GDM1 (cell line): Measurements from ENCODE around the gene CEP164.

Experiments used
- DNase-seq: peaks from one replicate; lab custom pipeline; 2025; lab: John Stamatoyannopoulos, UW

CEP164 gene

GRCh38 chr11:117421041-117421440, 93.4 kb downstream of the CEP164 start:
- DNase-seq, result no peak

GRCh38 chr11:117421476-117421875, 93.8 kb downstream of the CEP164 start:
- DNase-seq, result no peak

- no peak for DNase-seq
These were observed 95.5 kb downstream of the CEP164 start for GRCh38 chr11:117423046-117423575.

DNA sequence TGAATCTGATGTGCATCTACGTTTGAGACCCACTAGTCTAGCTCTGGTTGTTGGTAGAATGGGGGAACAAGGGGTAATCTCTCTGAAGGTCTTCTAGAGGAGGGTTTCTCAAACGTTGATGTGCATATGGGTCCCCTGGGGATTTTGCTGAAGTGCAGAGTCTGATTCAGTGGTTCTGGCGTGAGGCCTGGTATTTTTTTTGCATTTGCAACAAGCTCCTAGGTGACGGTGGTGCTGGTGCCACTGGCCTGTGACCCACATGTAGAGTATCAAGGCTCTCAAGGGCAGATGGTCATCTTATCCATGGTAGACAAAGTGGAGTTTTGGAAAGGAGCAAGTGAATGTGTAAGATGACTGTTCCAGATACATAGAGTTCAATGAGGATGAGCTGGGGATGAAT, 97.1 kb downstream of the CEP164 start:
- DNase-seq, result no peak

- no peak for DNase-seq
These were observed 98.1 kb downstream of the CEP164 start for GRCh38 chr11:117425679-117426296.

DNA sequence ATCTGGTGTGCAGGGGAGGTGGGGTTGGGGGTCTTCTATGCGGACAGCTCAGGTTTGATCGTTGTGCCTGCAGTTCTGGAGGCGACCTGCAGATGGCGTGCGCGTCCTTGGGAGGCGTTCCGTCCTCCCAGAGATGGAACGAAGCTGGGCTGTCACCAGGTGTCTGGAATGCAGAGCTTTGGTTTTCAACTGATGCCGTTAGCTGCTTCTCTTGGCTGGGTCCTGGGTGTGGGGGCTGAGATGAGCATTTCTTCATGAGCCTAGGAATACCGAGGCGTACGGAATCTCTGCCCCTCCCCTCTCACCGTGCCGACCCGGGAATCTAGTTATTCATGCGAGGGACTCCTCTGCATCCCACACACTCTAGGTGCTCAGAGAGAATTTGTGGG, 98.6 kb downstream of the CEP164 start:
- DNase-seq, result peak; percentile 38

- no peak for DNase-seq
These were observed 99.3 kb downstream of the CEP164 start for GRCh38 chr11:117426941-117427340.

DNA sequence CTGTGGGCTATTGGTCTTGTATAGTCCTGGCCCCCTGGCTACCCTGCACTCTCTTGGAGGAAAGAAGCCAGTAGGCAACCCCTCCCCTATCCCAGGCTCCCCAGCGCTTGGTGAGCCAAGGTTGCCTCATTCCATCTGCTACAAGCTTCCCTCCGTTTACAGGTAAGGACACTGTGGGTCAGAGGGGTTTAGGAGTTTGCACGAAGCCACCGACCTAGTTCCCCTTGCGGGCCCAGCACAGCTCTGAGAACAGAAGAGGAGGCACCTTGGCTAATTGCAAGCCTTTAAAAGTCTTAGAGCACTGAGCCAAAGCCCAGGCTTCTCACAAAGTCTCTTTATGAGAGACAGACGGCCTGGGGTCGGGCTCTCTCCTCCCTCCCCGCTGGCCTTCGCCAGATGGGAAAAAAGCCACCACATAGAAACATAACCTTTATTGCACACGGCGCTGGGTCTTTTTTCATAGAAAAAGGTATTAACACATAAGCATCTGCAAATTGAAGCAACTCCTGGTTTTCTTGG, 99.8 kb downstream of the CEP164 start:
- DNase-seq, result no peak

GRCh38 chr11:117428186-117428855, 100.7 kb downstream of the CEP164 start:
- DNase-seq, result no peak

- no peak for DNase-seq
These were observed 101.2 kb downstream of the CEP164 start for GRCh38 chr11:117428856-117429229.

GRCh38 chr11:117430293-117430955, 102.8 kb downstream of the CEP164 start:
- DNase-seq, result no peak

- DNase-seq, result no peak
These were observed 103.8 kb downstream of the CEP164 start for GRCh38 chr11:117431436-117431835.

DNA sequence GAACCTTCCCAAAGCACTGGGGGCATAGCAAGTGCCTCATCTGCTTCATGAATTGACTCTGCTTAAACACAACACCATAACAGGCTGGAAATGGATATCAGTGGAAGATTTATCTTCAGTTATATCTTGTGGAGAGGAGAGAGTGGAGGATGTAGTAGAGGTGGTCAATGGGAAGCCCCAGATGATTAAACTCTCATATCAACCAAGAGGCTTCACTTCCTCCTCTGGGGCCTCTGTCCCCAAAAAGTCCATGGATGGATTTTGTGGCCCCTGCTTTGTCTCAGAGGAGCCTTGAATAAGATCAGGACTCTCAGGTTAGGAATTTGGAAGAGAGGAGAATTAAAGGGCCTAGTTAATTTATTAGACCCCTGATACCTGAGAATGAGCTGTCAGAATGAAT, 106.1 kb downstream of the CEP164 start:
- no peak for DNase-seq

GRCh38 chr11:117434481-117434880, 106.8 kb downstream of the CEP164 start:
- no peak for DNase-seq

DNA sequence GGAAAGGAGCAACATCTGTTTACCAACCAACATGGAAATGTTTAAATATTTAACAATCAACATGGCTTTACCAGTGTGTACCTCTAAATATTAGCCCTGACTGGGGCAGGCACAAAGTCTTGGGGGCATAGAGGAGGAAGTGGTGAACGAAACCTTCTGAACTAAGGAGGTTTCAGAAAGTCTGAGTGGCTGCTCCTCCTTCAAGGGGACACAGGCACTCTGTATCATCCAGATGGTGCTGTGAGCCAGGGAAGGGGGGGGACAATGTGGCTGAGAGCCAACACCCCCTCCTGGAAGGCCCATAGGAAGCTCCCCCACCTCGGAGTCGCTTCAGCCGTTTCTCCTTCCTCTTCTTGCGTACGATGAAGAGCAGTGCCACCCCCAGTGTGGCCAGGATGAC, 107.7 kb downstream of the CEP164 start:
- no peak for DNase-seq

- no peak for DNase-seq
These were observed 109.6 kb downstream of the CEP164 start for GRCh38 chr11:117437041-117437790.

DNA sequence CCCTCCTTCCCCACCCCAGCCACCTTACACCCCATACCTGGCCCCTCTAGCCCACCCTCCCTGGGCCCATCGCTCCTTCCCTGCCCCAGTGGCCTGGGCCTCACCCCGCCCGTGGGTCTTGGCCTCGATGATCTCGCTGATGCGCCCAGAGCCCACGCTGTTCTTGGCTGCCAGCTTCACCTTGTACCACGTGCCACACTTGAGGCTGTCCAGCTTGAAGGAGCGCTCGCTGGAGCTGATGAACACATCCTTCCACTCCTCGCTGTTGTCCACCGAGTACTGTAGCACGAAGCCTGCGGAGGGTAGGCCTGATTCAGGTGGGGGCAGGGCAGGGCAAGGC, 110.1 kb downstream of the CEP164 start:
- DNase-seq, result no peak

DNA sequence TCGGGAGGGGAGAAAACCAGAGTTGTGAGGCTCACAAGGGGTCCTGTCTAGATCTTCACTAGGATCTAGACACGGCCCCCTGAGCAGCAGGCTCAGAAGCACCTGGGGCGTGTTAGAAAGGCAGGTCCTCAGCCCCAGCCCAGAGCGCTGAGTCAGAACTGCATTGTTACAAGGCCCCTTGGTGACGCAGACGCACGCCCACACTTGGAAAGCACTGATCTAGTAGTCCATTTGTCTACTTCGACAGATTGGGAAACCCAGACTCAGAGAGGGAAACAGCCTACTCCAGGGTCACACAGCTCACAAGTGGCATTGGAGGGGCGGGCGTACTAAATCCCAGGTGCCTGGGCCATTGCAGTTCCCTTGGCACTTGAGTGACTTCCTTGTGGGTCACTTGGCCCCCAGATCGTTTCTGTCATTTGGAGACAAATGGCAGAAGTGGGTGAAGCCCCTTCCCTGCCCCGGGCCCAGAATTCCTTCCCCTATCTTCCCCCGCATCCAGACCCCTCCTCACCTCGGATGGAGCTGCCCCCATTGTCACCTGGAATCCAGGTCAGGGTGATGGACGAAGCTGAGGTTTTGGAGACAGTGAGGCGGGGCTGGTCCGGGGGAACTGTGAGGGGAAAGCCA, 110.8 kb downstream of the CEP164 start:
- DNase-seq, result no peak

GRCh38 chr11:117439256-117439655, 111.6 kb downstream of the CEP164 start:
- no peak for DNase-seq

- DNase-seq, result no peak
These were observed 112.6 kb downstream of the CEP164 start for GRCh38 chr11:117440258-117440657.

DNA sequence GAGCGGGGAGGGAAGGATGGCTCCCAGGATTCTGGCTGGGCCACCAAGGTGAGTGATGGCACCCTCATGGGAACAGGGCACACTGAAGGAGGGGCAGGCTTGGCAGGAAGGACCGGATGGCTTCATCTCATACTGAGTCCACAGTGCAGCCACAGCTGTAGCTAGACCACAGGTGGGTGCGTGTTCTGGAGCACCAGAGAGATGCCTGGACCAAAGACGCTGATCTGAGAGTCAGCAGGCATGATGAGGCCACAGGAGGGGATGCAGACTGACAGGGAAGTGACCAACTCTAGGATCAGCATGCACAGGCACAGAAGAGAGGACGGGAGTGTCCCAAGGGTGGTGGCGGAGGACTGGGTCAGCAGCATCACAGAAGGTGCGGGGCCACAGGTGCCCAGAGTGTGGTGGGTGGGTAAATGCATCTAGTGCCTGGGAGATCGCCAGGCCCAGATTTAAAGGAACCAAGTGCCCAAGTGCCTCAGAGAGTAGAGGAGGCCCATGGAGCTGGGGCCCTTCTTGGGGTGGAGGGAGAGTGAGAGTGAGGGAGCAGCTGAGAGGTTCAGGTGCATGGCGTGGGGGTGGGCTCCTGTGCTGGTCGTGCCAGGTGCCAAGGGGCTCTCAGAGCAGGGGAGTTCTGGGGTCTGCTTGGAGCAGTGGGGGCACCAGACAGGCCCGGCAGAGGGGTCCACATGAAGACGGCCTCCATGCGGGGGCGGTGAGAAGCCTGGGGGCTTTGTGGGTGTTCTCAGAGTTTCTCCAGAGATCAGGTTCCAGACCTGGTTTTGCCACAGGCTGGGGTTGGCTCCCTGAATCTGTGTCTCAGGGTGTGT, 113.7 kb downstream of the CEP164 start:
- DNase-seq, result no peak
